GM19099 (cell line): ENCODE results near the gene BTG4.

ENCODE experiments used
- POLR2A ChIP-seq: IDR thresholded peaks from 3 replicates; pipeline ENCODE4 v1.6.1; 2011; ENCODE audit warnings: low read depth; ENCODE audit not compliant: insufficient read length; ENCODE audit errors: extremely low read depth

BTG4 gene

DNA sequence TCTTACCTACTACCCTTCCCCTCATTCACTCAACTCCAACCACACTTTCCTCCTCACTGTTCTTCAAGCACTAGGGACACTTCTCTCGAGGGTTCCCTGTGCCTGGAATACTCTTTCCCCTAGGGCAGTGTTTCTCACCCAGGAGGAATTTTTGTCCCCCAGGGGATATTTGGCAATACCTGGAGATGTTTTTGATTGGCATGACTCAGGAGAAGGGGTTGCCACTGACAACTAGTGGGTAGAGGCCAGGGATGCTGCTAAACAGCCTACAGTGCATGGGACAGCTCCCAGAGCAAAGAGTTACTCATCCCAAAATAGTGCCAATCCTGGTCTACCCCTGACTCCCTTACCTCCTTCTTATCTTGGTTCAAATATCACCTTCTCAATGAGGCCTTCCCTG is 40.0 kb downstream of the BTG4 start:
- no peak for TF ChIP-seq POLR2A

DNA sequence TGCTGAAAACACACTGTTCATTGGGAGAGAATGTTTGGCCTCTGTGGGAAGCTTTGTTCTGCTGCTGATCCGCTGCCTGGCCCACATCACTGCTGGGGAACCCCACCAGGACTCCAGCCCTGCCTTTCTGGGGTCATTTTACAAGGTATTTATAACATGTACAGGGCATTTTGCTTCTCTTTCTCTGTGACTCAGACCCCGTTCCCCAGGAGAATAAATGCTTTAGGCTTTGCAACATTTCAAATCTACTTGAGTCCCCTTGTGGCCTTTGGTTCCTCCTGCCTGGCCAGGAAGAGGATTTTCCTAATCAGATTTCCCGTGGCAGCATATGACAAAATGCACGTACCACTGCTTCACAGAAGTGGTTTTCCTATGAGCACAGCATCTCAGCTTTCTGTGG is 43.0 kb downstream of the BTG4 start:
- TF ChIP-seq POLR2A = no peak

DNA sequence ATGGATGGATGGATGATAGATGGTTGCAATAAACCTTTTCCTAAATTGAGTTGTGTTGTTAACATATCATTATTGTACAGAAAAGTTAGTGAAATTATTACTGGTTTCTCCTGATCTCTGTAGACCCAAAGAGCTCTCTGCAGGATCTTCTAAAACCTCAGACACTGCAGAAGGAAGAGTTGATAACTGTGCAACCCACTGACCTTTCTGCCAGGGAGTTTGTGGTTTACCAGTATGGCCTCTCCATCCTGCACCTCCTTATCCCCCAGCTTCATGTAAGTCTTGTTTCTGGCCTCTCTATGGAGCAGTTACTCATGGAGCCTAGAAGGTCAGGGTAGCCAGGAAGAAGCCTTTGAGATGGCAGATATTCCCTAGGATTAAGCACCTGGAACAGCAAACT is 45.6 kb downstream of the BTG4 start:
- no peak for TF ChIP-seq POLR2A

DNA sequence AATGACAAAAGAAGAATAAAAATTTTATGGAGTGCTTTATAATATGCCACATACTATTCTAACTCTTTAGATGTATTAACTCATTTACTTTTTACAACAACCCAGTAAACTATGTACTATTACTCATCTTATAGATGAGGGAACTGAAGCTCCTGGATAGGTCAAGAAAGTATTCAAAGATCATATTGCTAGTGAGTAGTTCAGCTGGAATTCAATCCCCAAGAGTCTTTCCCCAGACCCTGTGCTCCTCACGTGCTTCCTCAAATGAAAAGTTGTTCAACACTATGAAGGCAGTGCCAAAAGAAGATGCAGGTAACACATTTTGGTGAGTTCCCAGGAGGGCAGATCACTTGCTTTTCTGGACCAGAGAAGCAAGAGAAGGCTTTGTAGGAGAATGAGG is 46.8 kb downstream of the BTG4 start:
- TF ChIP-seq POLR2A = no peak

DNA sequence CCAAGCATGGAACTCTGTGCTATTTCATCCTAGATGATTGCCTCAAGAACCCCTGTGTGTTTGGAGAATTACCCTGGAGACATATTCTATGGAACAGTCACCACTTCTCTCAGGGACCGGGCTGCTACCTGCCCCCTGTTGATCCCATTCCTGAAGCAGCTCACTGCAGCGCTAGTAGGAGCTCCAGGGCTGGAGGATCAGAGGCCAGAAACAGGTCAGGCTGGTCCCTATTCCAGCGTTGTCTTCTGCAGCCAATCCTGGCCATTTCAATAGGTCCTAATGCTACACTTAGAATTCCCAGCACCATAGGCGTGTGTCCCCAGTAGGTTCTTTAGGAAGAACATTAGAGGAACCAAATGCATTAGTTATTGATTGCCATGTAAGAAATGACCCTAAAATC is 48.9 kb downstream of the BTG4 start:
- TF ChIP-seq POLR2A = no peak

DNA sequence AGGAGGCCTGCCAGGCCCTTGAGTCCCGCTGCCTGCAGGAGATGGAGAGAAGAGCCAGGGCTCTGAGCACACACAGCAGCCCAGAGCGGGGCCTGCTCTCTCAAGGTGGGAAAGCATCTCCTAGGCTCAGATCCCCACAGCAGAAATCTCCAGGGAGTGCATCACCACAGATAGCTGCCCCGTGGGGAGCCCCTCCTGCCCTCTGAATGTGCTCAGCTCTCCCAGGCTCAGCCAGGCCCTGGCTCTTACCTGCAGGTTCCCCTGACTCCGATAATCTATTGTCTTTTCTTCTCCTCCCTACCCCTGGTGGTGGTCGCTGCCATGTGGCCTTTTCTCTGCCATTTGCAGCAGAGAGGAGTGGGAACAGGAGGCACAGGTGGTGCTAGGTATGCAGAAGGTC is 49.9 kb downstream of the BTG4 start:
- TF ChIP-seq POLR2A = no peak

DNA sequence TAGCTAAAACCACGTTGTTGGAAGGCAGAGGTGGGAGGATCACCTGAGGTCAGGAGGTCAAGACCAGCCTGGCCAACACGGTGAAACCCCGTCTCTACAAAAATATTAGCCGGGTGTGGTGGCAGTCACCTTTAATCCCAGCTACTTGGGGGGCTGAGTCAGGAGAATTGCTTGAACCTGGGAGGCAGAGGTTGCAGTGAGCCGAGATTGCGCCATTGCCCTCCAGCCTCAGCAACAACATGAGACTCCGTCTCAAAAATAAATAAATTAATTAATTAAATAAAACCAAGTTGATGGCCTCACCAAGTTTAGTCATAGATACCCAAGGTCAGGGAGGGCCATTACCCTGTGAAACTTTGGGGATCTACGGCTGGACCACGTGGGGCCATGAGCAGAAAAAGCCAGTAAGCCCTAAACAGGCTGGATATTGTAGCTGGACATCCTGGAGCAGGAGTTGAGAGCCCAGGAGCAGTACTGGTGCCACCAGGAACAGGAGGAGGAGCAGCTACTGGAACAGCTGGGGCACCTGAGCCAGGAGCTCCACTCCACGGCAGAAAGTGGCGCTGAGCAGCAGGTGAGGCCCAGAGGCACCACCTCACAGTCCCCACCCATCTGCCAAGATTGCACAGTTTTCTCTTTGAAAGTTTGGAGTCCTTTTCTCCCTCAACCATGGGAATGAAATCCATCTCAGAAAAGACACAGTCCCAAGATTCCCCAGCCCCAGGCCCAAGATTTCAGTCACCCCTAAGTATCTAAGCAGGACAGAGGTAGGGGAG is 50.5 kb downstream of the BTG4 start:
- no peak for TF ChIP-seq POLR2A

DNA sequence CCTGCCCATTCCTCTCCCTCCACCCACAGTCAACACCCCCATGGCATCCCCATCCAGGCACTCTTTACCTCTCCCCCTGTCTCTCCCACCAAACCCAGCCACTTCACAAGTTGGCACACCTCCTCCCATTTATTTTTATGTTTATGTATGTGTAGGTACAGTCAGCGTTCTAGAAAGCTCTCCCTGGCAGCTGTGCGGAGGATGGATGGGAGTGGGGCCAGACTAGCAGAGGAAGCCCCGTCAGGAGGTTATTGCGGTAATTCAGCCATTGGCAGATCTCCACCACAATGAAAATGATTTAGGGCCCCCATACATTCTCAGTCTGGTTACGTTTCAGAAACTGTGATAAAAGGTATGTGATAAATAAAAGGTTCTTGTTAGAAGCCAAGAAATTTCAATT is 51.3 kb downstream of the BTG4 start:
- no peak for TF ChIP-seq POLR2A

DNA sequence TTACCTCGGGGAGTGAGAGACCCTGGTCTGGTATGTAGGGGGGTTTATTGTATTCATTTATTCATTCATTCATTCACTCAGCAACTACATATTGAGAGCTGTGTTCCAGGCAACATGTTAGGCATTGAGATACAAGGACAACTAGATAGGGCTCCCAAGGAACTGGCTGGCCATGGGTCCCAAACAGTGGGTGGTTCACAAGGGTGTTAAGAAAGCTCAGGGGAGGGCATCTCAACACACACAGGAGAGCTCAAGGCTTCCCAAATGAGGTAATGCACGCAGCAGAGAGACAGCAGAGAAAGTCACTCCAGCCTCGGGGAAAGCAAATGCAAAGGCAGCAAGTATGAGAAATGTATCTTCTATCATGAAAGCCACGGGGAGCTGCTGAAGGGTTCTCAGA is 51.8 kb downstream of the BTG4 start:
- TF ChIP-seq POLR2A = no peak

DNA sequence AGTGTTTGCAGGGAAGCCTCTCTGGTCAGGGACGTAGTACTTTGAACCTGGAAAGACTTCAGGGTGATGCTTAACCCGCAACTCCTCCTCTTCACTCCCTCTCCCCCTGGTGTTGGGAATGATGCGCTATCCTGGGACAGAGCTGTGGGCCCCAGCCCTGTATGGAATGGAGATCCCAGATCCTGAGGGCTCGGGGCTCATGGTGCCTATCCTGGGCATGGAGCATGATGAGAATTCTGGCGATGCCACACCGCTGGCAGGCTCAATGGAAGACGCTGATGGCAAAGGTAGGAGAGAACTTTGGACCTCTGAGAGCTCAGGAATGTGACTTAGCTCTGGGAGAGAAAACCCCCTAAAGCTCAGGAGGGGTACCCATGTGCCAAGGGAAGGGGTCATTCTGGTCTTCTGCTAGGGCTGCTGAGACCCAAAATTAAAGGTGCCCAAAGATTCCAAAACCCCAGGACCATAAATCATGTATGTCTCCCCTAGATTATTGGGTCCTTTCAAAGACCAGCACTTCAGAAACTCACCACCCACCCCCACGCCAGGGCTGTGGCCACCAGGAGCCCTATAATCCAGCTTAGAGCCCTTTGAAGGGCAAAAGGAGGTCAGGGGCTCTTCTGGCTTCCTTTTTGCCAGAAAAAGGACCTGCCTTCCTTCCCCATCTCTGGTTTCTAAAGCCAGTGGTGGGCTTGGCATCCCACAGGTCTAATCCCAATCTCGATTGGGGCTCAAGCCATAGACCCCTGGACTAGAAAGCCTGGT is 52.5 kb downstream of the BTG4 start:
- no peak for TF ChIP-seq POLR2A

DNA sequence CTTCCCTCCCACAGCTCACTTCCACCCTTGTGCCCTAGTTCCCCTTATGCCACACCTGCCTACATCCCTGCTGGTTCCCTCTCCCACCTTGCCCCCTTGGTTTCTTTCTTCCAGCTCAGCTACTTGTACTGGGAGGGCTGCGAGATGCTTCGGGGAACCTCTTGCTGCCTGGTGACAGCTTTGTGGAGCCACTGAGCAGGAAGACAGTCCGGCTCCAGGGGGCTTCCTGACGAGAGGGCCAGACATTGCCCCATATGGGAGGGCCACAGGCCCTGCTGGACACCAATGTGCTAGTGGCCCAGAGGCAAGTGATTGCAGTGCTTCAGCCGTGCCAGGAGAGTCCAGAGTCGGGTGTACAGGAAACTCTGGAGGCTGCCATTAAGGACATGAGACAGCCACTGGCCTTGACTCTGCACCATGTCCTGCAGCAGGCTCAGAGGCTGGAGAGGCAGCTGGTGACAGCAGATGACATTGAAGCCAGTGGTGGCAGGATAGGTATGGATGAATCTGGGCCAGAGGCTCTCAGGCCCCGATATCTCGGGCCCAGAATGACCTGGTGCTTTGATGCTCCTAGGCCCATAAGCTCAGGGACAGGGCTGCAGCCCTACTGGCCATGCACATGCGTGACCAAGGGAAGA is 54.3 kb downstream of the BTG4 start:
- no peak for TF ChIP-seq POLR2A

DNA sequence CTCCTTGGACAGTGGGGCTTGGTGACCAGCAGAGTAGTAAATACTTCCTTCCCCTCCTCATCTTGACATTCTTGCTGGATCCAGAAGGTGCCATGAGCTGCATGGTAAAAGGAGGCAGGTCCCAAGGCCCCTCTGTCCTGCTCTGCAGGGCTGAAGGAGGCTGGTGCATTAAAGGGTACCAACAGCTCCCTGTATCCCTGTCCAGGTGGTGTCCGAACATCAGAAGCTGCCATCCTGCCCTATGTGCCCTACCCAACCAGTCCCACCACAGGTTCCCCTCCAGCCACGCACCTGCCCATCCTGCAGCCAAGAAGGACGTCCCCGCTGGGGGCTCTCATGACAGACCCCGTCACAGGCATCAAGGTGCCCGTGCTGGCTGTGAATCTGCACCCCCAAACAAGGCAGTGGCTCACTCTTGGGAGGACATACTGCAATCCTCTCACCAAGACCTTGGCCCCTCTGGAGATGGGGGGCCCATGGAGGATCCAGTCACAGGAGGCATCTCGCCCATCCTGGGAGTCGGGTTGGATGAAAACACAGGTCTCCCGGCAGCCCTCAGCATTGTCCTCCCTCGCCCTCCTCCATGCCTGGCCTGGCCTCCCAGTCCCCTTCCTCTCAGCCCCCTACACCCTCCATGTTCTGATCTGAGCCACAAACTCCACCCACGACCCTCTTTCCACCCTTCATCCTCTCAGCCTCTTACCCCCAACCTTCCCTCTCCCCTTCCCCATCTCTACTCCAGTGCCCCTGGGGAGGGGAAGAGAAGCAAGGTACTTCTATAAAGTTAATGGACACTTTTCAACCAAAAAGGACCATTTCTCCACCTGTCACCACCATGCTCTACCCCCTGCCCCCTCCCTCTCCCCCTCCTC is 55.1 kb downstream of the BTG4 start:
- no peak for TF ChIP-seq POLR2A

DNA sequence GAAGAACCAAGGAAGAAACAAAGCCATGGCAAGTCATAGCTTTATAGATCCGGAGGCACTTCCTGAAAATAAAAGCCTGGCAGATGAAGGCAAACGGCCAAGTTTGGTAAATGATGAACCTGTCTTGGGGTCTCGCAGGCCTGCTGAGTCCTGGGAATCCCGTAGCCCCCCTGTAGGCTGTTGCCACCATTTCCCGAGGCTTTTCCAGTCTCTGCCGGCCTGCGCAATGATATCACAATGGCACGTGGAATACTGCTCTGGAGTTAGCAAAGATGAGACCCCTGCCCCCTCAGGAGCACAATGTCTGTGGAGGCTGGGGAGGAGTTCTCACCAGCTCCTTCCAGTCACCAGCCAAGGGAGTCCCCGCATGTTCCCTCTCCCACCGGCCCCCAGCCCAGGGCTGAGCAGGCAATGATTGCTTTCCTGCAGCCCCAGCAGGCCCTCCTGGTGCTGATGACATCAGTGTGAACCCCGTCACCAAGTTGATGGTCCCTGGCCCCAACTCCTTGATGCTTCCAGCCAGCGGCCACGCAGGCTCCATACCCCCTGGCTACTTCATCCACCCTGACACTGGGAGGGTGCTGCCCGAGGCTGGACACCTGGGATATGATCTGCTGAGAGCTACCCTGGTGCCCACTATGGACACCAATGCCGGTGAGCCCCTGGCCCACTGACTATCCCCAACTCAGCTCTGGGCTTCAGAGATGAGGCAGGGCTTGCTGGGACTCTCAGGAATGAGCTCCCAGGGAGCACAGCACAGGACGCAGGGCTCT is 55.9 kb downstream of the BTG4 start:
- TF ChIP-seq POLR2A = no peak
